ENCODE measurements around the gene EFCC1.

Gene EFCC1

GRCh38 chr3:128975276-128975675 lies 25.8 kb upstream of the EFCC1 start:
- no peak for TF ChIP-seq CTCF (IDR thresholded peaks at IDR 0.05; ENCODE audit: low read length)
- no peak for TF ChIP-seq EZH2phosphoT487 (IDR thresholded peaks at IDR 0.05; ENCODE audit: low read length)
- TF ChIP-seq EZH2 (optimal IDR thresholded peaks at IDR 0.05; ENCODE audit: low read depth, low read length) = no peak

GRCh38 chr3:128983293-128984069 lies 17.6 kb upstream of the EFCC1 start:
- Histone ChIP-seq H3K27ac (ENCODE audit: low read length) (no peak overlapping the region), H3F3A (ENCODE audit: insufficient read depth, low read length) (no peaks in the 10 kb centered on the region), H3K4me1 (ENCODE audit: low read length) (no peaks in the 10 kb centered on the region), H2AFZ (ENCODE audit: low read length) (no peak overlapping the region), H3K9me3 (replicated peaks; ENCODE audit: insufficient read depth, low read length) (no peaks in the 10 kb centered on the region), H3K36me3 (replicated peaks; ENCODE audit: insufficient read depth, low read length) (no peaks in the 10 kb centered on the region), H4K20me1 (ENCODE audit: insufficient read depth, low read length) (no peaks in the 10 kb centered on the region), H3K9me2 (replicated peaks; ENCODE audit: insufficient read depth, low read length) (no peaks in the 10 kb centered on the region), H3K4me2 (ENCODE audit: low read depth, low read length) (no peak overlapping the region), H3K9ac (ENCODE audit: low read length) (no peak overlapping the region), H3K79me2 (ENCODE audit: low read length) (no peaks in the 10 kb centered on the region), H3K4me3 (ENCODE audit: low read length) (no peak overlapping the region), H3K27me3 (replicated peaks; ENCODE audit: insufficient read depth, low read length) (no peaks in the 10 kb centered on the region)
- no peak for DNase-seq
- no peak for TF ChIP-seq CTCF (IDR thresholded peaks at IDR 0.05; ENCODE audit: low read length)
- no peak for TF ChIP-seq EZH2phosphoT487 (IDR thresholded peaks at IDR 0.05; ENCODE audit: low read length)
- no peak for TF ChIP-seq EZH2 (optimal IDR thresholded peaks at IDR 0.05; ENCODE audit: low read depth, low read length)

More at GRCh38 chr3:128975276-128975675, 25.8 kb upstream of the EFCC1 start:
- no peaks in the 10 kb centered on the region for H3K79me2 ChIP-seq (ENCODE audit: low read length)
- H3F3A ChIP-seq (ENCODE audit: insufficient read depth, low read length) = no peaks in the 10 kb centered on the region
- H3K27me3 ChIP-seq (replicated peaks; ENCODE audit: insufficient read depth, low read length) = no peaks in the 10 kb centered on the region
- no peak overlapping the region for H2AFZ ChIP-seq (ENCODE audit: low read length)
- no peaks in the 10 kb centered on the region for H3K9me2 ChIP-seq (replicated peaks; ENCODE audit: insufficient read depth, low read length)
- H3K4me3 ChIP-seq (ENCODE audit: low read length) = no peak overlapping the region
- no peak overlapping the region for H3K27ac ChIP-seq (ENCODE audit: low read length)
- no peaks in the 10 kb centered on the region for H3K36me3 ChIP-seq (replicated peaks; ENCODE audit: insufficient read depth, low read length)
- no peak overlapping the region for H3K4me2 ChIP-seq (ENCODE audit: low read depth, low read length)
- H3K9me3 ChIP-seq (replicated peaks; ENCODE audit: insufficient read depth, low read length) = no peaks in the 10 kb centered on the region
- H3K9ac ChIP-seq (ENCODE audit: low read length) = no peak overlapping the region
- no peaks in the 10 kb centered on the region for H4K20me1 ChIP-seq (ENCODE audit: insufficient read depth, low read length)
- no peaks in the 10 kb centered on the region for H3K4me1 ChIP-seq (ENCODE audit: low read length)
- DNase-seq = no peak

GRCh38 chr3:128984596-128984995 lies 16.5 kb upstream of the EFCC1 start:
- no peaks in the 10 kb centered on the region for H3K27me3 ChIP-seq (replicated peaks; ENCODE audit: insufficient read depth, low read length)
- TF ChIP-seq EZH2phosphoT487 (IDR thresholded peaks at IDR 0.05; ENCODE audit: low read length) (no peak), EZH2 (optimal IDR thresholded peaks at IDR 0.05; ENCODE audit: low read depth, low read length) (no peak), CTCF (IDR thresholded peaks at IDR 0.05; ENCODE audit: low read length) (no peak)
- no peaks in the 10 kb centered on the region for H3K36me3 ChIP-seq (replicated peaks; ENCODE audit: insufficient read depth, low read length)

More at GRCh38 chr3:128984596-128984995, 16.5 kb upstream of the EFCC1 start:
- H3K79me2 ChIP-seq (ENCODE audit: low read length) = no peaks in the 10 kb centered on the region
- no peaks in the 10 kb centered on the region for H3K4me1 ChIP-seq (ENCODE audit: low read length)
- H3F3A ChIP-seq (ENCODE audit: insufficient read depth, low read length) = no peaks in the 10 kb centered on the region
- H3K27ac ChIP-seq (ENCODE audit: low read length) = no peak overlapping the region
- H3K9me3 ChIP-seq (replicated peaks; ENCODE audit: insufficient read depth, low read length) = no peaks in the 10 kb centered on the region
- no peaks in the 10 kb centered on the region for H4K20me1 ChIP-seq (ENCODE audit: insufficient read depth, low read length)
- DNase-seq = no peak
- no peak overlapping the region for H3K4me3 ChIP-seq (ENCODE audit: low read length)
- H3K9me2 ChIP-seq (replicated peaks; ENCODE audit: insufficient read depth, low read length) = no peaks in the 10 kb centered on the region
- no peak overlapping the region for H3K9ac ChIP-seq (ENCODE audit: low read length)
- H3K4me2 ChIP-seq (ENCODE audit: low read depth, low read length) = no peak overlapping the region
- no peak overlapping the region for H2AFZ ChIP-seq (ENCODE audit: low read length)
